BE2C (cell line): ENCODE results near the gene RAB8A.
"Not testable (repeated sequence)": the region's sequence is repeated elsewhere in the genome, so short reads cannot be mapped to it uniquely, and the experiment has no call there.

ENCODE experiments used
- DNase-seq: peaks from one replicate; pipeline ENCODE4 v3.0.0-alpha.2; 2020
- H3K27me3 ChIP-seq: fragments of 250-450 bp; sonication (Bioruptor Pico); 2 replicates; pipeline ENCODE4 v1.5.1; 2020; ENCODE audit warnings: mild to moderate bottlenecking
- H3K36me3 ChIP-seq: fragments of 250-450 bp; sonication (Bioruptor Pico); 2 replicates; pipeline ENCODE4 v1.5.1; 2020; ENCODE audit warnings: mild to moderate bottlenecking
- H3K4me1 ChIP-seq: fragments of 250-450 bp; sonication (Bioruptor Pico); 2 replicates; pipeline ENCODE4 v1.5.1; 2020
- H3K4me3 ChIP-seq: 2 replicates; pipeline ENCODE4 v1.5.1; 2011; ENCODE audit warnings: low read depth, low read length
- H3K9me3 ChIP-seq: fragments of 250-450 bp; sonication (Bioruptor Pico); 2 replicates; pipeline ENCODE4 v1.5.1; 2020
- TF ChIP-seq, protein P1 (sequence below): IDR thresholded peaks from 2 replicates; pipeline ENCODE4 v1.5.1; 2012; ENCODE audit warnings: mild to moderate bottlenecking, low read depth, low read length

The RAB8A gene

DNA sequence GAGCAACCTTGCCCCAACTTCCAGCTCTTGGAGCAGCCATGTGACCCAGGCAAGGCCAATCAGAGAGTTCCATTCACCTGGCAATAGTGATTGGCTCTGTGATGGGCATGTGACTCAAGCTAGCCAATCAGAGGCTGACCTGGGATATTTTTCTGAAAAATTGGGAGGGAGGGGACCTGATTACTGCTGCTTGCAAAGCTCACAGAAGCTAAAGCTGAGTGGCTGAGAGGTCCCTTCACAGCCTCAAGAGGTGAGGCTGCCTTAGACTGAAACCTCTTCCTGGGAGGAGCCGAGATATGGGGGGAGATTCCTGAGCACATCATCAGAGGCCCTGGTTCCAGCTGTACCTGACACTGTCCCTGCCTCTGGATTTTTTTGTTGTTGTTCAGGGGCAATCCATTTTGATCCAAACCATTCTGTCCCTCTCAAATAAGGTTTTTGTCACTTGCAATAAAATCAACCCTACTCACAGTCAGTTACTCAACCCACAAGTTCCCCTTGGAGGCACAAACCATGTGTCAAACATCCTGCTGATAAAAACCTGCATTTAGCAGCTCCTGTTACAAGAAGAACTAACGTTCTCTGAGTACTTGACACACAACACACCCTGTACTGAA is 56.9 kb downstream of the RAB8A start:
- no peak for DNase-seq
- TF ChIP-seq, protein P1, sequence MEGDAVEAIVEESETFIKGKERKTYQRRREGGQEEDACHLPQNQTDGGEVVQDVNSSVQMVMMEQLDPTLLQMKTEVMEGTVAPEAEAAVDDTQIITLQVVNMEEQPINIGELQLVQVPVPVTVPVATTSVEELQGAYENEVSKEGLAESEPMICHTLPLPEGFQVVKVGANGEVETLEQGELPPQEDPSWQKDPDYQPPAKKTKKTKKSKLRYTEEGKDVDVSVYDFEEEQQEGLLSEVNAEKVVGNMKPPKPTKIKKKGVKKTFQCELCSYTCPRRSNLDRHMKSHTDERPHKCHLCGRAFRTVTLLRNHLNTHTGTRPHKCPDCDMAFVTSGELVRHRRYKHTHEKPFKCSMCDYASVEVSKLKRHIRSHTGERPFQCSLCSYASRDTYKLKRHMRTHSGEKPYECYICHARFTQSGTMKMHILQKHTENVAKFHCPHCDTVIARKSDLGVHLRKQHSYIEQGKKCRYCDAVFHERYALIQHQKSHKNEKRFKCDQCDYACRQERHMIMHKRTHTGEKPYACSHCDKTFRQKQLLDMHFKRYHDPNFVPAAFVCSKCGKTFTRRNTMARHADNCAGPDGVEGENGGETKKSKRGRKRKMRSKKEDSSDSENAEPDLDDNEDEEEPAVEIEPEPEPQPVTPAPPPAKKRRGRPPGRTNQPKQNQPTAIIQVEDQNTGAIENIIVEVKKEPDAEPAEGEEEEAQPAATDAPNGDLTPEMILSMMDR, result no peak
- Histone ChIP-seq H3K36me3 (no peaks in the 10 kb centered on the region), H3K27me3 (no peaks in the 10 kb centered on the region), H3K9me3 (no peaks in the 10 kb centered on the region), H3K4me3 (no peak overlapping the region), H3K4me1 (no peaks in the 10 kb centered on the region)

DNA sequence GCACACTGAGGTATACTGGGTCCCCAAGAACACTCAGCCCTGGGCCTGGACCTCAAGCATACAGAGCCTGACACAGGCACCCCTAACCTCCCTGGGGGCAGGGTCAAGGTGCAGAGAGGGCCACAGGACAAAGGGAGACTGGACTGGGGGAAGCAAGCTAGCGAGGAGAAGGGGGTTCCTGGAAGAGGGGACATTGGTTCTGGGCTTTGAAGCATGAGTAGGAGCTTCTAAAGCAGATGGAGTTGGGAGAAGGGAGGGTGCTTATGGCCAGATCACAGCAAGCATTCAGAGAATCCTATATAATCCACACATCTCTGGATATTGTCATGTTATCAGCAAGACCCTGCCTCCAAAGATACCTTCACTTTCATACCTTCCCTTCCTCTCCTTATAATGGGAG is 58.4 kb downstream of the RAB8A start:
- no peak for DNase-seq
- Histone ChIP-seq H3K9me3 (no peaks in the 10 kb centered on the region), H3K27me3 (no peaks in the 10 kb centered on the region), H3K36me3 (no peaks in the 10 kb centered on the region), H3K4me3 (no peak overlapping the region), H3K4me1 (no peaks in the 10 kb centered on the region)
- TF ChIP-seq, protein P1, result no peak

GRCh38 chr19:16175954-16176353 is 64.3 kb downstream of the RAB8A start:
- H3K4me3 ChIP-seq, result no peak overlapping the region

GRCh38 chr19:16178866-16179265 is 67.2 kb downstream of the RAB8A start:
- not testable (repeated sequence) for H3K9me3 ChIP-seq, H3K4me3 ChIP-seq, DNase-seq, H3K4me1 ChIP-seq, H3K36me3 ChIP-seq
- H3K27me3 ChIP-seq, result peaks cover 18% of the 10 kb centered on the region

More at GRCh38 chr19:16175954-16176353, 64.3 kb downstream of the RAB8A start:
- H3K36me3 ChIP-seq, result no peaks in the 10 kb centered on the region
- no peaks in the 10 kb centered on the region for H3K9me3 ChIP-seq
- H3K4me1 ChIP-seq, result no peaks in the 10 kb centered on the region
- no peak for DNase-seq
- H3K27me3 ChIP-seq, result peaks cover 18% of the 10 kb centered on the region
- TF ChIP-seq, protein P1, result no peak

DNA sequence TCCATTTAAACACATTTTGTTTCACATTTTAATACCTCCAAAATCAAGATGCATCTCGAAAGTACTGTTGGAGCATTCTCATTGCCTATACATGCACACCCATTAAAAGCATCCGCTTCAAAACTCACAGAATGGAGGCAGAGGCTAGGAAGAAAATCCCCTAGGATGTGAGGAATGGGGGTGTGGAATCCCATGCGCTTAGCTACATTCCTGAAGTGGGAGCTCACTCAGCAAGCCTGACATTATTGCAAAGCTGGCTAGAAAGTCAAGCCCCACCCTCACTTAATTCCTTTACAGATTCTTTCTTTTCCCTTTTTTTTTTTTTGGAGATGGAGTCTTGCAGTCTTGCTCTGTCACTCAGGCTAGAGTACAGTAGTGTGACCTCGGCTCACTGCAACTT is 68.9 kb downstream of the RAB8A start:
- TF ChIP-seq, protein P1, result no peak
- H3K9me3 ChIP-seq, result no peaks in the 10 kb centered on the region
- no peaks in the 10 kb centered on the region for H3K4me1 ChIP-seq
- no peaks in the 10 kb centered on the region for H3K36me3 ChIP-seq
- H3K4me3 ChIP-seq, result no peak overlapping the region
- H3K27me3 ChIP-seq, result peaks cover 18% of the 10 kb centered on the region
- DNase-seq, result no peak
